HFFc6 (cell line): ENCODE measurements around the gene ESRRB. TPM values are rescaled to one million over a fixed set of nuclear protein-coding genes. Genes with fewer than 3 reads are reported as not detected.

ENCODE experiments used
- DNase-seq: peaks from one replicate; pipeline ENCODE4 v3.0.0-alpha.2; 2018
- H3K27ac Mint-ChIP-seq: 2 replicates; pipeline ENCODE4 v1.8.0; 2020; ENCODE audit warnings: mild to moderate bottlenecking, mixed read lengths
- H3K27me3 Mint-ChIP-seq: 2 replicates; pipeline ENCODE4 v1.8.0; 2021; ENCODE audit warnings: mild to moderate bottlenecking, moderate library complexity, mixed read lengths; ENCODE audit not compliant: insufficient read depth
- H3K36me3 Mint-ChIP-seq: 2 replicates; pipeline ENCODE4 v1.8.0; 2021; ENCODE audit warnings: low read depth, mixed read lengths
- H3K4me1 Mint-ChIP-seq: 2 replicates; pipeline ENCODE4 v1.8.0; 2020; ENCODE audit warnings: low read depth, mixed read lengths
- H3K4me3 Mint-ChIP-seq: 2 replicates; pipeline ENCODE4 v1.8.0; 2020; ENCODE audit warnings: mild to moderate bottlenecking, moderate library complexity, mixed read lengths
- H3K9me3 Mint-ChIP-seq: 2 replicates; pipeline ENCODE4 v1.8.0; 2020; ENCODE audit warnings: mild to moderate bottlenecking, mixed read lengths
- total RNA-seq, 6 experiments: library from RNA; stranded (reverse); fragmentation: NEBNext Ultra II Directional; extraction: Animal tissue kit (Norgen Biotek cat#: 25700); gene quantifications; 2 replicates in 1 of 6; 3 replicates in 5 of 6; pipeline ENCODE4 v1.2.3, GENCODE V29; 2021
- TF ChIP-seq, protein P1 (sequence below): fragments of 200-600 bp; sonication (generic); IDR thresholded peaks from 2 replicates; pipeline ENCODE4 v1.5.0; 2021; ENCODE audit warnings: antibody characterized with exemption, mild to moderate bottlenecking

ESRRB gene
- total RNA-seq, 6 experiments from 2014 or later = not detected

DNA sequence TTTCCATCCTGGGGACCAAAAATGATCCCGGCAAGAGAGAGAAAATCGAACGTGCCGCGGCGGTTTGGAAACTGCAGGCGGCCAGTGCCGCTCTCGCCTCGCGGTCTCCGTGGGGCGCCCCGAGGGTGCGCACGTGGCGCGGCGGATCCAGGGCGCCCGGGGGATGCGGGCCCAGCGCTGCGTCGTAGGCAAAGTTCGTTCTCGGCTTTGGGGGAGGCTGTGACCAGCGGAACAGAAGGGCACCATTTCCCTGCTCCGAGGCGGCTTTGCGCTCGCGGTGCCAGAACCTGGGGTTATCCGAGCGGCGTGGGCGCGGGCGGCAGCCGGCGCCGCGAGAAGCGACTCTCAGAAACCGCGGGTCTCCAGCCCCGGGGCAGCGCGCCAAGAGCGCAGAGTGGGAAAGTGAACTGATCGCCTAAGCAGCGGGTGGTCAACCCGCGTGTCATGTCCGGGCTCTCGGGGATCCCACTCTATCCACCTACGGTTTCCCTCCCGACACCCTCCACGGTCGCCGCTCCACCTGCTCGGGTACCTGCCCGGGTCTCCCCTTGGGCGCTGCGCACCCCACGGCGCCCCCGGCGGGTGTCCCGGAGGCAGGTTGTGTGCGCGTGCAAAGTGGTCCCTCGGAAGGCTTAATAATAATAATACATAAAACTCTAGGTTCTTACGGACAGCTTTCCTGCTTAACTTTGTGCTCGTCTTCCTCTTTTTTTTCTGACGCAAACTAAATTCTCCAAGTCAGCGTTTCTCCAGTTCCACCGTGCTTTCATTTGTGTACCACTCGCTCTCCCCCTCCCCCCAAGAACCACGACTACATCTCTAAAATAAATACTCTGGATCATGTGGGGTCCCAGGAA, 1.2 kb downstream of the ESRRB start:
- TF ChIP-seq, protein P1, sequence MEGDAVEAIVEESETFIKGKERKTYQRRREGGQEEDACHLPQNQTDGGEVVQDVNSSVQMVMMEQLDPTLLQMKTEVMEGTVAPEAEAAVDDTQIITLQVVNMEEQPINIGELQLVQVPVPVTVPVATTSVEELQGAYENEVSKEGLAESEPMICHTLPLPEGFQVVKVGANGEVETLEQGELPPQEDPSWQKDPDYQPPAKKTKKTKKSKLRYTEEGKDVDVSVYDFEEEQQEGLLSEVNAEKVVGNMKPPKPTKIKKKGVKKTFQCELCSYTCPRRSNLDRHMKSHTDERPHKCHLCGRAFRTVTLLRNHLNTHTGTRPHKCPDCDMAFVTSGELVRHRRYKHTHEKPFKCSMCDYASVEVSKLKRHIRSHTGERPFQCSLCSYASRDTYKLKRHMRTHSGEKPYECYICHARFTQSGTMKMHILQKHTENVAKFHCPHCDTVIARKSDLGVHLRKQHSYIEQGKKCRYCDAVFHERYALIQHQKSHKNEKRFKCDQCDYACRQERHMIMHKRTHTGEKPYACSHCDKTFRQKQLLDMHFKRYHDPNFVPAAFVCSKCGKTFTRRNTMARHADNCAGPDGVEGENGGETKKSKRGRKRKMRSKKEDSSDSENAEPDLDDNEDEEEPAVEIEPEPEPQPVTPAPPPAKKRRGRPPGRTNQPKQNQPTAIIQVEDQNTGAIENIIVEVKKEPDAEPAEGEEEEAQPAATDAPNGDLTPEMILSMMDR = no peak
- no peaks in the 10 kb centered on the region for H3K9me3 Mint-ChIP-seq
- H3K4me1 Mint-ChIP-seq = peaks cover 7% of the 10 kb centered on the region
- no peak for DNase-seq
- H3K27ac Mint-ChIP-seq = no peak overlapping the region
- H3K36me3 Mint-ChIP-seq = no peaks in the 10 kb centered on the region
- H3K4me3 Mint-ChIP-seq = no peak overlapping the region; the same call in 1 of the 2 replicates
- H3K27me3 Mint-ChIP-seq = peaks cover 60% of the 10 kb centered on the region

DNA sequence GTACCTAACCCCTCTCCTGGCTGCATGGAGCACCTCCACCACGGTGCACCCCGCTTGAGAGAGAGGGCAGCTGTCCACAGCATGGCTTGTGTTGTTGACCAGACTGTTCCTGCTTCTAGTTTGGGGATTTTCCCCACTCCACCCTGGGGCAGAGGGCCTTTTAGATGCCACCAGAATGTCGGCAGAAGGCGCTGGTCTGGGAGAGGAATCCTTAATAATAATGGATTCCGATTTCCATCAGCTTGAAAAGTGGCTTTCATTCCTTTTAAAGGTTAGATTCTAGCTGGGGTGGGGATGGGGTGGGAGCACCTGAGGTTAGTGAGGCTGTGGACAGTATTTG, 1.8 kb downstream of the ESRRB start:
- H3K4me3 Mint-ChIP-seq = no peak overlapping the region; the same call in 1 of the 2 replicates

DNA sequence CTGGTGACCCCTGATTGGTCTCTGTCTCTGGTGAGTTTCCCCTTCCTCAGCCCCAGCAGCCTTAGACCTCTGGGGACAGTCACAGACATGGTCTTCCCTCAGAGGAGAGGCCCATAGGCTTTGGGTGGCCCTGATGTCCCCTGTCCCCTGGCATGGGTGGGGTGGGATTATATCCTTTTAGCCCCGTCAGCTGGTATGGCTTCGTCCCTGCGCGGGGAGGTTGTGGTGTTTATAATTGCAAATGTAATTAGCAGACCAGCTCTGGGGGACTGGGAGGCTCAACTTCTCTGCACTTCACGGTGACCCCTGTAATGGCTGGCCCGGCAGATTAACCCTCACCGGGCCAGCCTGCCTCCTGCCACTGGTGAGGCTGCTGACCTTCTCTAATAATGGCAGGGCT, 5.1 kb downstream of the ESRRB start:
- Mint-ChIP-seq H3K36me3 (no peaks in the 10 kb centered on the region), H3K4me3 (no peak overlapping the region), H3K4me1 (peaks cover 7% of the 10 kb centered on the region), H3K27ac (no peak overlapping the region), H3K9me3 (no peaks in the 10 kb centered on the region), H3K27me3 (peaks cover 48% of the 10 kb centered on the region)
- TF ChIP-seq, protein P1 = no peak
- DNase-seq = no peak

More for the DNA sequence above, 1.8 kb downstream of the ESRRB start:
- H3K27me3 Mint-ChIP-seq = peaks cover 58% of the 10 kb centered on the region
- H3K36me3 Mint-ChIP-seq = no peaks in the 10 kb centered on the region
- H3K4me1 Mint-ChIP-seq = peaks cover 7% of the 10 kb centered on the region
- TF ChIP-seq, protein P1 = no peak
- no peak overlapping the region for H3K27ac Mint-ChIP-seq
- DNase-seq = no peak
- no peaks in the 10 kb centered on the region for H3K9me3 Mint-ChIP-seq

DNA sequence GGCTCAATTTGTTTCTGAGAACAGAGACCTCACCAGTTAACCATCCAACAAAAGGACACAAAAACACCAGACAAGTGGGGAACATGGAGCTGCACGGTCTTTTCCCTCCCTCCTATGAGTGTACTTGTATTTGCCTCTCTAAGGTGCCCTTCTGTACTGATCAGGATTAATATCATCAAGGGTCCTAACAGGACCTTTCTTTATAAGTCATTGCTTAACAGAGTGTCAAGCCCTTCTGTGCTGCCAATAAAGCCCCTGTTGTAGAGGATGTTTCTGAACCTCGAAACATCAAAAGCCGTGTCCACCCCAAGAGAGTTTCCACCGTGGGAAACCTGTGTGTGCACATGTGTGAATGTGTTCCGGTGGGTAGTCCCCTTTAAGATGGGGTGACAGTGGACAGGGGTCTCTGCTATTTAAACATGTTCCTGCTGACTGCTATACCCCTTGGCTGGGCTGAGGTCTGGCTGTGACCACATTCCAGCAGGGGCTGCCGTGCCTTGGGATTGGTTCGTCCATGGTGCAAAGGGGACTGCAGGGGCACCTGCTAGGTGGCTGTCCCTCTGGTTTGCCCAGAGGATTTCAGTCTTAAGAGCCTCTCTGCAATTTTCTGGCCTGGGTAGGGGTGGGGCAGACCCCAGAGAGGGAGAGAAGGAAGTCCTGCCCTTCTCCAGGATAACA, 6.0 kb downstream of the ESRRB start:
- H3K27ac Mint-ChIP-seq = no peak overlapping the region
- H3K4me1 Mint-ChIP-seq = no peaks in the 10 kb centered on the region
- H3K27me3 Mint-ChIP-seq = peaks cover 45% of the 10 kb centered on the region
- no peaks in the 10 kb centered on the region for H3K9me3 Mint-ChIP-seq
- no peaks in the 10 kb centered on the region for H3K36me3 Mint-ChIP-seq
- H3K4me3 Mint-ChIP-seq = no peak overlapping the region
- DNase-seq = no peak
- TF ChIP-seq, protein P1 = no peak

DNA sequence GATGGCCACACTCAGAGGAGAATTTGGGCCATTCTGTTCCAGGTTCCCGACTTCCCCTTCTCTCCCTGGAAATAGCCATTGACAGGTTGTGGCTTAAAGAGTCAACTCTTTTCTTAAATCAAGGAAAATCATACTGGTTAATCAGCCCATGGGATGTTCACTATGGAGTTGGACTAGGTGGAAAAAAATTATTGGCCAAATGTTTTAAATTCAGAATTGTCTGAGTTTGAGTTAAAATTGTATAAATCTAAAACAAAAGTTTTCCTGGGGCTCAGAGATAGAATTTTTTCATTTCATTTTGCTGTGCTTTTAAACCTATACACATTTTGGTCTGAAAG, 6.5 kb downstream of the ESRRB start:
- Mint-ChIP-seq H3K27ac (no peak overlapping the region), H3K4me3 (no peak overlapping the region), H3K9me3 (no peaks in the 10 kb centered on the region), H3K36me3 (no peaks in the 10 kb centered on the region), H3K4me1 (no peaks in the 10 kb centered on the region), H3K27me3 (peaks cover 43% of the 10 kb centered on the region)
- no peak for DNase-seq
- TF ChIP-seq, protein P1 = no peak
